BJ (cell line): Measurements from ENCODE around the gene OR5K2. TPM values are rescaled to one million over a fixed set of nuclear protein-coding genes. Genes with fewer than 3 reads are reported as not detected.

ENCODE experiments used
- CTCF ChIA-PET: fragments of 350-600 bp; formaldehyde crosslinking; extraction: SDS; loops from one replicate; lab custom pipeline; 2021; ENCODE audit warnings: antibody characterized with exemption, inconsistent platforms; lab: Yijun Ruan, JAX
- POLR2A ChIA-PET: fragments of 300-600 bp; sonication (Branson Sonifier 250); formaldehyde crosslinking; extraction: SDS; loops from one replicate; lab custom pipeline; 2021; ENCODE audit warnings: antibody characterized with exemption; lab: Charles Lee
- DNase-seq: peaks from one replicate; pipeline ENCODE4 v3.0.0-alpha.2; 2011; ENCODE audit warnings: low read depth
- H3K27me3 ChIP-seq: 2 replicates; pipeline ENCODE4 v1.6.0; 2011; ENCODE audit warnings: low read length; ENCODE audit not compliant: control insufficient read depth, insufficient read depth
- H3K36me3 ChIP-seq: 2 replicates; pipeline ENCODE4 v1.5.1; 2011; ENCODE audit warnings: low read length; ENCODE audit not compliant: control insufficient read depth, insufficient read depth
- H3K4me3 ChIP-seq: 2 replicates; pipeline ENCODE4 v1.5.1; 2011; ENCODE audit warnings: low read depth, mild to moderate bottlenecking, control low read depth, low read length
- polyA plus RNA-seq: library from polyadenylated mRNA; depleted of rRNA; stranded (reverse); fragments of >200 nt; gene quantifications from 2 replicates; pipeline ENCODE4 v1.2.3, GENCODE V29; 2011
- TF ChIP-seq, protein P1 (sequence below): IDR thresholded peaks from 2 replicates; pipeline ENCODE4 v1.5.1; 2011; ENCODE audit warnings: low read depth, mild to moderate bottlenecking, control low read depth, inconsistent platforms, low read length, moderate library complexity; ENCODE audit not compliant: insufficient read depth

OR5K2 gene
- polyA plus RNA-seq, 1 experiment, result not detected

- POLR2A ChIA-PET, result no interaction called here
- no peak for DNase-seq
- Histone ChIP-seq H3K27me3 (no peaks in the 10 kb centered on the region), H3K4me3 (no peak overlapping the region), H3K36me3 (no peaks in the 10 kb centered on the region)
- CTCF ChIA-PET, result interaction anchor here (1.1 kb wide), 1 partner anchor 14 kb away, joined by 4 read pairs; no protein-coding TSS in a partner anchor
- TF ChIP-seq, protein P1, sequence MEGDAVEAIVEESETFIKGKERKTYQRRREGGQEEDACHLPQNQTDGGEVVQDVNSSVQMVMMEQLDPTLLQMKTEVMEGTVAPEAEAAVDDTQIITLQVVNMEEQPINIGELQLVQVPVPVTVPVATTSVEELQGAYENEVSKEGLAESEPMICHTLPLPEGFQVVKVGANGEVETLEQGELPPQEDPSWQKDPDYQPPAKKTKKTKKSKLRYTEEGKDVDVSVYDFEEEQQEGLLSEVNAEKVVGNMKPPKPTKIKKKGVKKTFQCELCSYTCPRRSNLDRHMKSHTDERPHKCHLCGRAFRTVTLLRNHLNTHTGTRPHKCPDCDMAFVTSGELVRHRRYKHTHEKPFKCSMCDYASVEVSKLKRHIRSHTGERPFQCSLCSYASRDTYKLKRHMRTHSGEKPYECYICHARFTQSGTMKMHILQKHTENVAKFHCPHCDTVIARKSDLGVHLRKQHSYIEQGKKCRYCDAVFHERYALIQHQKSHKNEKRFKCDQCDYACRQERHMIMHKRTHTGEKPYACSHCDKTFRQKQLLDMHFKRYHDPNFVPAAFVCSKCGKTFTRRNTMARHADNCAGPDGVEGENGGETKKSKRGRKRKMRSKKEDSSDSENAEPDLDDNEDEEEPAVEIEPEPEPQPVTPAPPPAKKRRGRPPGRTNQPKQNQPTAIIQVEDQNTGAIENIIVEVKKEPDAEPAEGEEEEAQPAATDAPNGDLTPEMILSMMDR, result no peak
Observed at GRCh38 chr3:98457543-98457942, 39.9 kb upstream of the OR5K2 start.

DNA sequence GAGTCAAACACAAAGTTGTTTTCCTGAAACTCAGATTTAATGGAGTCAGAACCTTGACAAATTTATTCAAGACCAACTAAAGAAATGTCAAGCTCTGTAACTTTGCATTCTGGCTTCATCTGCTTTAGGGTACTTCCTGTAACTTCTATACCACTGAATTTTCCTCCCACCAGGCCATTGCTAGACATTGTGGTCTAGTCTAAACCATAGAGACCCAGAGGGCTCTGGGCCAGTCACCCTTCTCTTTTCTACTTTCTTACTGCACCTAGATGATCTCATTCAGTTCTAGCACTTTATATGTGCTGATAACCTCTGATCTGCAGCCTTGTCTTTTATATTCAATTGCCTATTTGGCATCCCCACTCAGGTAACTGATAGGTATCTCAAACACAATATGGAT lies 37.3 kb upstream of the OR5K2 start:
- ChIA-PET CTCF (no interaction called here), POLR2A (no interaction called here)
- Histone ChIP-seq H3K4me3 (no peak overlapping the region), H3K36me3 (no peaks in the 10 kb centered on the region), H3K27me3 (no peaks in the 10 kb centered on the region)
- TF ChIP-seq, protein P1, result no peak
- DNase-seq, result no peak

DNA sequence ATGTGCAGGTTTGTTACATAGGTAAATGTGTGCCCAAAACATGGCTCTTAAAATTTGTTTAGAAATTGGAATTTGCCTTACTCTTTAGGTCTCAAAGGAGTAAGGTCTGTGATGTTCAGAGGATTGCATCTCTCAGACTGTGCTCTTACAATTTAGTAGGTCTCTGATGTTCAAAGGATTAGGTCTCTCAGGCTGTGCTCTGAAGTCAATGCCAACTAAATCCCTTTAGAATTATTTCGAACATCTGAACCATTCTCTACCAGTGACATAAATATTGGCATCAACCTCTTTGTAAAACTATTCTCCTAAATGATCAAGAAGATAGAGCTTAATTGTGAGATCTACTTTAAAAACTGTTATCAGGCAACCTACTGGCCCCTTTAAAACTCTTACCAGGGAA lies 34.6 kb upstream of the OR5K2 start, which contains the start of gene OR5K1:
OR5K1 (plus strand) TSS at position 301 of the 400 bp plus-strand sequence. CDS start 6,376 bp downstream, outside the sequence.
- POLR2A ChIA-PET, result no interaction called here
- H3K36me3 ChIP-seq, result no peaks in the 10 kb centered on the region
- H3K27me3 ChIP-seq, result no peaks in the 10 kb centered on the region
- H3K4me3 ChIP-seq, result no peak within 1 kb of the TSS
- no peak for DNase-seq
- TF ChIP-seq, protein P1, result no peak
- CTCF ChIA-PET, result no interaction called here

DNA sequence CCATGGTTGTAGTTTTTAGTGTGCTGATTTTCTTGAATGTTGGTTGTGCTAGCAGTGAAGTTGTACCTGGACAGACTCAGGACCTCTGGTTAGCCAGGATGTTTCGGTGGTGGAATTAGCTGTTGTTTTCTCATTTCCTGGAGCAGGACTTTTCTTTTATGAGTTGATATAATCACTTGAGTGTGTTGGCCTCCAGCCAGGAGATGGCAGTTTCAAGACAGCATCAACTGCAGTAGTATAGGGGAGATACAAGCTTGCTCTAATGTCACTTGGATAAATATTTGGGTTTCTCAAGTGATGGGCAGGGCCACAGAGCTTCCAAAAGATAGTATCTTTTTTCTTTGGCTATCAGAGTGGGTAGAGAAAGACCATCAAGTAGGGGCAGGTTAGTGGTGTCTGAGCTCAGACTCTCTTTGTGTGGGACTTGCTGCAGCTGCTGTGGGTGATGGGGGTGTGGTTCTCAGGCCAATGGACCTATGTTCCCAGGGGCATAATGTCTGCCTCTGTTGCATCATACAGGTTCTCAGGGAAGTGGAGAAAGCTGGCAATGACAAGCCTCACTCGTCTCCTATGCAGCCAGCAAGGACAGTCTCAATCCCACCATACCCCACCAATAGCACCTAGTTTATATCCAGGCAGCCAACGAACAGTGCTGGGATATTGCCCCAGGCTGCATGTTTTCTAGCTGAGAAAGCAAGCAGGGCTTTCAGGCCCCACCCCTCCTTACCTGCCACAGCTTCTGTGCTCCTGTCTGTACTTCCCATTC lies 14.6 kb upstream of the OR5K2 start:
- DNase-seq, result no peak
- Histone ChIP-seq H3K4me3 (no peak overlapping the region), H3K27me3 (no peaks in the 10 kb centered on the region), H3K36me3 (no peaks in the 10 kb centered on the region)
- POLR2A ChIA-PET, result no interaction called here
- TF ChIP-seq, protein P1, result no peak
- CTCF ChIA-PET, result interaction anchor here (1.6 kb wide), 1 partner anchor 29 kb away, joined by 3 read pairs; no protein-coding TSS in a partner anchor

DNA sequence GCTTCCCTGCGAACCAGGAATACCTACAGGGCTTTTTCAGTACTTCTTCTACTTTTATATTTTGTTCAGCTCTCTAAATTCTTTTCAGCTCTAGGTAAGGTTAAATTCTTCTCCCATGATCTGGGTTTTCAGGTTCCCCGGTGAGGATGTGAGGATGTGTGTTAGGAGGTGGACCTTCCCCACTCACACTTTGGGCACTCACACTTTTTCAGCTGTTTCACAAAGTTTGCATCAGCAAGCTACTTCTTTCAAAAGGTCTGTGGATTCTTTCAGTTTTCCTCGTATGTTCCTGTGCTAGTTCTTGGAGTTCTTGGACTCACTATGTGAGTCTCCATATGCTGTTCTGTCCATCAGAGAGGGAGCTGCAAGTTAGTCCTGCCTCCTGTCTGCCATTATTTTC lies 13.9 kb upstream of the OR5K2 start:
- ChIA-PET CTCF (no interaction called here), POLR2A (no interaction called here)
- no peak overlapping the region for H3K4me3 ChIP-seq
- DNase-seq, result no peak
- no peaks in the 10 kb centered on the region for H3K36me3 ChIP-seq
- no peaks in the 10 kb centered on the region for H3K27me3 ChIP-seq
- TF ChIP-seq, protein P1, result no peak
